Spleen (tissue), 11 donors: Measurements from ENCODE around the gene CAPSL. TPM values are rescaled to one million over a fixed set of nuclear protein-coding genes. Genes with fewer than 3 reads are reported as not detected.

ENCODE experiments used
- DNase-seq: peaks from one replicate; pipeline ENCODE4 v3.0.0-alpha.2; 2020
- H3K27ac ChIP-seq, 8 donors: fragments of 200-600 bp; sonication (generic) in 7 of 8; 1 replicate in 4 of 8; 2 replicates in 4 of 8; pipeline versions ENCODE4 v1.5.0 to v1.8.0; 2016 to 2021; ENCODE audit warnings: inconsistent platforms in 4 of 8, mild to moderate bottlenecking in 4 of 8, moderate library complexity in 1 of 8
- H3K27me3 ChIP-seq, 7 donors: fragments of 200-600 bp; sonication (generic) in 6 of 7; replicated peaks in 1 of 7; 1 replicate in 4 of 7; 2 replicates in 3 of 7; pipeline versions ENCODE4 v1.5.0 to v1.8.0; 2016 to 2021; ENCODE audit warnings: inconsistent platforms in 3 of 7, mild to moderate bottlenecking in 1 of 7
- H3K36me3 ChIP-seq, 6 donors: fragments of 200-600 bp; sonication (generic) in 5 of 6; 1 replicate in 4 of 6; 2 replicates in 2 of 6; pipeline versions ENCODE4 v1.5.0 to v1.8.0; 2016 to 2021; ENCODE audit warnings: inconsistent platforms in 2 of 6
- H3K4me1 ChIP-seq, 6 donors: fragments of 200-600 bp; sonication (generic) in 5 of 6; 1 replicate in 3 of 6; 2 replicates in 3 of 6; pipeline versions ENCODE4 v1.5.0 to v1.8.0; 2016 to 2021; ENCODE audit warnings: inconsistent platforms in 3 of 6
- H3K4me3 ChIP-seq, 8 donors: fragments of 200-600 bp; sonication (generic) in 7 of 8; 1 replicate in 4 of 8; 2 replicates in 4 of 8; pipeline versions ENCODE4 v1.5.0 to v1.8.0; 2016 to 2021; ENCODE audit warnings: inconsistent platforms in 4 of 8, mild to moderate bottlenecking in 4 of 8, moderate library complexity in 2 of 8
- H3K9me3 ChIP-seq, 8 donors: fragments of 200-600 bp; sonication (generic) in 7 of 8; 1 replicate in 4 of 8; 2 replicates in 4 of 8; pipeline versions ENCODE4 v1.5.0 to v1.8.0; 2016 to 2021; ENCODE audit warnings: inconsistent platforms in 4 of 8
- POLR2A ChIP-seq, 3 donors: fragments of 450-650 bp; IDR thresholded peaks; one replicate each; pipeline ENCODE4 v1.5.1; 2017; ENCODE audit warnings: antibody characterized with exemption in 3 of 3, mild to moderate bottlenecking in 1 of 3
- POLR2AphosphoS5 ChIP-seq, 3 donors: sonication (generic); formaldehyde crosslinking; IDR thresholded peaks; one replicate each; pipeline ENCODE4 v1.5.1; 2017; ENCODE audit warnings: antibody characterized with exemption in 3 of 3
- WGBS, 5 donors: extraction: QIAGEN DNeasy Blood & Tissue Kit in 3 of 5; methylation state at CpG; one replicate each; pipeline versions ENCODE4 v1.1.5 to v1.1.7; 2013 to 2018; 5-methylcytosine and 5-hydroxymethylcytosine counted together
- intact Hi-C: fragments of 100-400 bp; cut with DNase I; formaldehyde crosslinking; loops from one replicate; pipeline ENCODE4 v1.15.0; 2023; ENCODE audit warnings: low total_unique reads
- polyA plus RNA-seq, 3 donors: library from polyadenylated mRNA; stranded (reverse); fragments of 200-250 nt; gene quantifications; one replicate each; pipeline ENCODE4 v1.2.1, GENCODE V29; 2013
- total RNA-seq, 7 donors: library from RNA; depleted of rRNA in 3 of 7; stranded (reverse); fragments of >200 nt in 3 of 7; fragmentation: NEBNext Ultra II Directional in 4 of 7; extraction: Animal tissue kit (Norgen Biotek cat#: 25700) in 4 of 7; gene quantifications; one replicate each; pipeline versions ENCODE4 v1.1.0 to v1.2.1, GENCODE V29; 2016 to 2021
- TF ChIP-seq, protein P1 (sequence below), 11 experiments: fragments of 200-600 bp in 7 of 11; fragments of 450-650 bp in 4 of 11; sonication (generic) in 4 of 11; IDR thresholded peaks in 8 of 11; conservative IDR thresholded peaks in 3 of 11; 1 replicate in 7 of 11; 2 replicates in 4 of 11; pipeline versions ENCODE4 v1.4.0 to v1.8.0; 2016 to 2021; ENCODE audit warnings: antibody characterized with exemption in 11 of 11, inconsistent platforms in 4 of 11, mild to moderate bottlenecking in 1 of 11
- donor health status: healthy with polysubstance abuse.
- donor health status: DM: no; HTN: no; CAD: no; lungs with moderate emphysema.
- donor health status: DM: no; HTN: no; CAD: no.
- donor health status: Bipolar disorder and iron deficiency.
- donor health status: healthy.
- donor health status: DM: no; HTN: no; CAD: no.
- donor health status: DM: yes; HTN: yes; CAD: no.

CAPSL gene
- total and polyA plus RNA-seq, 10 donors = not detected

DNA sequence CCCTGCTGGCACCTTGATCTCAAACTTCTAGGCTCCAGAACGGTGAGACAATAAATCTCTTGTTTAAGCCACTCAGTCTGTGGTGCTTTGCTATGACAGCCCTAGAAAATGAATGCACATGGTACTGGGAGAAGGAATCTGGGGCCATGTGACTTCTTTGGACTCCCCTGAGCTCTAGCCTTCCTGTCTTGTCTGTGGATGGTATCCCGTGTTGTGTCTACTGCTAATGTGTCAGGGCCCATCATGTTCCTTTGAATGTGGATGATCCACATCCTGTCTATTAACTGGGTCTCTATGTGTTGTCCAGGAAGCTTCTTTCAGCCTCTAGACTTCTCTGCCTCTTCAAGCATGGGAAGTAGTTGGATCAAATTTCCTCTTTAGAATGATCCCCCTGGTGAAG lies 56.7 kb downstream of the CAPSL start:
- no peaks in the 10 kb centered on the region for H3K27me3 ChIP-seq
- H3K27ac ChIP-seq = no peak overlapping the region
- intact Hi-C loops = no loop called here
- 70 to 91% (median 84%) methylated on average over 2 of the region's 2 CpGs for WGBS, 5 donors
- TF ChIP-seq POLR2AphosphoS5 (IDR thresholded peaks at IDR 0.05) (peak in 1 of 3 donors; percentile 66), POLR2A (IDR thresholded peaks at IDR 0.05) (no peak)
- TF ChIP-seq, protein P1, sequence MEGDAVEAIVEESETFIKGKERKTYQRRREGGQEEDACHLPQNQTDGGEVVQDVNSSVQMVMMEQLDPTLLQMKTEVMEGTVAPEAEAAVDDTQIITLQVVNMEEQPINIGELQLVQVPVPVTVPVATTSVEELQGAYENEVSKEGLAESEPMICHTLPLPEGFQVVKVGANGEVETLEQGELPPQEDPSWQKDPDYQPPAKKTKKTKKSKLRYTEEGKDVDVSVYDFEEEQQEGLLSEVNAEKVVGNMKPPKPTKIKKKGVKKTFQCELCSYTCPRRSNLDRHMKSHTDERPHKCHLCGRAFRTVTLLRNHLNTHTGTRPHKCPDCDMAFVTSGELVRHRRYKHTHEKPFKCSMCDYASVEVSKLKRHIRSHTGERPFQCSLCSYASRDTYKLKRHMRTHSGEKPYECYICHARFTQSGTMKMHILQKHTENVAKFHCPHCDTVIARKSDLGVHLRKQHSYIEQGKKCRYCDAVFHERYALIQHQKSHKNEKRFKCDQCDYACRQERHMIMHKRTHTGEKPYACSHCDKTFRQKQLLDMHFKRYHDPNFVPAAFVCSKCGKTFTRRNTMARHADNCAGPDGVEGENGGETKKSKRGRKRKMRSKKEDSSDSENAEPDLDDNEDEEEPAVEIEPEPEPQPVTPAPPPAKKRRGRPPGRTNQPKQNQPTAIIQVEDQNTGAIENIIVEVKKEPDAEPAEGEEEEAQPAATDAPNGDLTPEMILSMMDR (IDR thresholded peaks at IDR 0.05 in 8 of 11, conservative IDR thresholded peaks at IDR 0.05 in 3 of 11) = no peak
- no peak overlapping the region for H3K4me3 ChIP-seq
- H3K9me3 ChIP-seq = no peaks in the 10 kb centered on the region
- H3K4me1 ChIP-seq = peaks cover 0 to 21% (median 7%) of the 10 kb centered on the region in 6 donors
- no peaks in the 10 kb centered on the region for H3K36me3 ChIP-seq
- no peak for DNase-seq

DNA sequence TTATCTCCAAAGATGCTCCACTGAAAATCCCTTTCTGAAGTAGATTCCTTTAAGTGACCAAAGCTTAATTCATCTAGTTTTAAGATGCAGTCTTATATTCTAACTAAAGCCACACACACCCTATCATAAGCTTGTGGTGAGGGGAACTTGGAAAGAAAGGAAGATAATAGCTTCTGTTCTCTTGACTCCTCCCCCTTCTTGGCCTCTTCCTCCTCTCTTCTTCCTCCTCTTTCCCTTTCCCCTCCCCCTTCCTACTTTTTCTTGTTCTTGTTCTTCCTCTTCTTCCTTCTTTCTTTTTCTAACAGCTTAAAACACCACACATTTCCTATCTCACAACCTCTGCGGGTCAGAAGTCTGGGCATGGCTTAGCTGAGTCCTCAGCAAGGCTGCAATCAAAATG lies 58.3 kb downstream of the CAPSL start:
- H3K27ac ChIP-seq = no peak overlapping the region
- H3K4me1 ChIP-seq = peaks cover 0 to 21% (median 7%) of the 10 kb centered on the region in 6 donors
- peaks cover 0 to 14% (median 0%) of the 10 kb centered on the region in 6 donors for H3K36me3 ChIP-seq
- no peaks in the 10 kb centered on the region for H3K9me3 ChIP-seq
- DNase-seq = no peak
- no peaks in the 10 kb centered on the region for H3K27me3 ChIP-seq
- H3K4me3 ChIP-seq = no peak overlapping the region
- WGBS, 5 donors = 59 to 75% (median 67%) methylated on average over 1 of the region's 1 CpG
- intact Hi-C loops = no loop called here
- TF ChIP-seq, protein P1 (IDR thresholded peaks at IDR 0.05 in 8 of 11, conservative IDR thresholded peaks at IDR 0.05 in 3 of 11) = no peak
- TF ChIP-seq POLR2AphosphoS5 (IDR thresholded peaks at IDR 0.05) = peak in 1 of 3 donors; percentile 27

DNA sequence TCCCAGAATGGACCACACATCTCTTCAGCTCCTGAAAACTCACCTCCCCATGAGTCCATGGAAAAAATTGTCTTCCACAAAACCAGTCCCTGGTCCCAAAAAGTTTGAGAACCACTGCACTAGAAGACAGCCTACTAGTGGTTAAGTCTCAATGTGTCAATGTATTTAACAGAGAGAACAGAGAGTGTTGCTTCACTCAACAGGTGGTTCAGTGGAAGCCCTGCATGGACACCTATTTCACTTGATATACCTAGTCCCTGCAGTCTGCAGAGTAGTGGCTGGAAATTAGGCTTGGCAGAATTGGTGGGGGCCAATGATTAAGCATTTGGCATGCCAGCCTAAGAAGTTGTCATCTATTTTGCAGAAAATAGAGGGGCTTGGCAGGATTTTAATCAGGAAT lies 58.8 kb downstream of the CAPSL start:
- no peak for DNase-seq
- H3K27ac ChIP-seq = no peak overlapping the region

DNA sequence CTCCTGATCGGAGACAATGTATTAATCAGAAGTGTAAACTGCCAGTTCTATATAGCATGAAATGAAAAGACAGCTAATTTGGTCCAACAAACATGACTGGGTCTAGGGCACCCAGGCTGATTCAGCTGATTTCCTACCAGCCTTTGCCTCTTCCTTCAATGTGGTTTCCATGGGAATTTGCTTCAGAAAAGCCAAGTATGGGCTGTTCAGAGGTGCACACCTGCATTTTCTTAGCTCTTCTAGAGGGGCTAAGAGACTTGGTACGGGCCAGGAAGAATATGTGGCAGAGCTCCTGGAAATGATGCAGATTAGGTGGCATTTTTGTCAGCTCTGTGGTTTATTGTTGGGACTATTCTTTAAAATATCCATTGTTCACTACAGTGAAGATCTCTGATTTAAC lies 59.3 kb downstream of the CAPSL start:
- peak in 1 of 3 donors; percentile 29 for TF ChIP-seq POLR2AphosphoS5 (IDR thresholded peaks at IDR 0.05)
- TF ChIP-seq, protein P1 (IDR thresholded peaks at IDR 0.05 in 8 of 11, conservative IDR thresholded peaks at IDR 0.05 in 3 of 11) = no peak
- TF ChIP-seq POLR2A (IDR thresholded peaks at IDR 0.05) = no peak
- H3K27ac ChIP-seq = no peak overlapping the region
- DNase-seq = no peak
- H3K9me3 ChIP-seq = no peaks in the 10 kb centered on the region
- no peaks in the 10 kb centered on the region for H3K27me3 ChIP-seq
- H3K4me3 ChIP-seq = no peak overlapping the region
- H3K36me3 ChIP-seq = peaks cover 0 to 18% (median 0%) of the 10 kb centered on the region in 6 donors
- intact Hi-C loops = no loop called here
- WGBS, 5 donors = 74 to 77% (median 76%) methylated on average over 2 of the region's 2 CpGs
- H3K4me1 ChIP-seq = peaks cover 0 to 10% (median 2%) of the 10 kb centered on the region in 6 donors

More for the DNA sequence above, 58.8 kb downstream of the CAPSL start:
- Histone ChIP-seq H3K4me3 (no peak overlapping the region), H3K27me3 (no peaks in the 10 kb centered on the region), H3K9me3 (no peaks in the 10 kb centered on the region), H3K4me1 (peaks cover 0 to 16% (median 6%) of the 10 kb centered on the region in 6 donors), H3K36me3 (peaks cover 0 to 16% (median 0%) of the 10 kb centered on the region in 6 donors)
- intact Hi-C loops = no loop called here
- TF ChIP-seq POLR2AphosphoS5 (IDR thresholded peaks at IDR 0.05) (peak in 1 of 3 donors; percentile 36), POLR2A (IDR thresholded peaks at IDR 0.05) (no peak)
- TF ChIP-seq, protein P1 (IDR thresholded peaks at IDR 0.05 in 8 of 11, conservative IDR thresholded peaks at IDR 0.05 in 3 of 11) = no peak
